ENCODE measurements around the gene PLEKHG1. TPM values are rescaled to one million over a fixed set of nuclear protein-coding genes. Genes with fewer than 3 reads are reported as not detected.

PLEKHG1 gene
- total and polyA plus RNA-seq, 3 donors from 2014 or later: 16.1 to 130 (median 104) TPM

GRCh38 chr6:150600301-150601017 lies 774 bp downstream of the PLEKHG1 start:
- H3K36me3 ChIP-seq (ENCODE audit: low read depth, missing control alignments): no peaks in the 10 kb centered on the region

GRCh38 chr6:150601439-150601838 lies 1.8 kb downstream of the PLEKHG1 start:
- WGBS, 2 donors: 54 to 59% methylated on average over 4 of the region's 4 CpGs
- Histone ChIP-seq H3K9me3 (no peaks in the 10 kb centered on the region), H3K27ac (no peak overlapping the region), H3K36me3 (ENCODE audit: low read depth, missing control alignments) (no peaks in the 10 kb centered on the region), H3K27me3 (no peaks in the 10 kb centered on the region), H3K4me3 (peak overlapping the region in 1 of 2 donors; percentile 81), H3K4me1 (no peaks in the 10 kb centered on the region)
- DNase-seq: no peak
- TF ChIP-seq POLR2A (IDR thresholded peaks at IDR 0.05): no peak
- TF ChIP-seq CTCF (IDR thresholded peaks at IDR 0.05): no peak
- intact Hi-C loops (cut with DNase I; ENCODE audit: low total_unique reads): no loop called here

More at GRCh38 chr6:150600301-150601017, 774 bp downstream of the PLEKHG1 start:
- no peaks in the 10 kb centered on the region for H3K27me3 ChIP-seq
- H3K9me3 ChIP-seq: no peaks in the 10 kb centered on the region
- H3K4me1 ChIP-seq: no peaks in the 10 kb centered on the region
- peak overlapping the region; percentile 69 to 81 for H3K4me3 ChIP-seq
- peak overlapping the region; percentile 81 to 82 for H3K27ac ChIP-seq
- peak in 2 of 3 experiments; percentile 32 to 62 for TF ChIP-seq CTCF (IDR thresholded peaks at IDR 0.05)
- TF ChIP-seq POLR2A (IDR thresholded peaks at IDR 0.05): no peak
- intact Hi-C loops (cut with DNase I; ENCODE audit: low total_unique reads): no loop called here
- WGBS, 2 donors: 0 to 1% methylated on average over 34 to 44 of the region's 69 CpGs
- DNase-seq: peak; percentile 82

GRCh38 chr6:150603176-150603575 lies 3.5 kb downstream of the PLEKHG1 start:
- WGBS, 2 donors: 73 to 75% methylated on average over 4 of the region's 4 CpGs
- H3K9me3 ChIP-seq: no peaks in the 10 kb centered on the region
- H3K27me3 ChIP-seq: no peaks in the 10 kb centered on the region
- intact Hi-C loops (cut with DNase I; ENCODE audit: low total_unique reads): no loop called here
- TF ChIP-seq POLR2A (IDR thresholded peaks at IDR 0.05) (no peak), CTCF (IDR thresholded peaks at IDR 0.05) (no peak)
- H3K4me3 ChIP-seq: no peak overlapping the region
- H3K4me1 ChIP-seq: no peaks in the 10 kb centered on the region
- no peak for DNase-seq
- H3K27ac ChIP-seq: no peak overlapping the region
- H3K36me3 ChIP-seq (ENCODE audit: low read depth, missing control alignments): no peaks in the 10 kb centered on the region

- Histone ChIP-seq H3K27me3 (no peaks in the 10 kb centered on the region), H3K4me3 (no peak overlapping the region), H3K9me3 (no peaks in the 10 kb centered on the region), H3K4me1 (no peaks in the 10 kb centered on the region), H3K36me3 (ENCODE audit: low read depth, missing control alignments) (no peaks in the 10 kb centered on the region), H3K27ac (no peak overlapping the region)
- DNase-seq: no peak
- no peak for TF ChIP-seq POLR2A (IDR thresholded peaks at IDR 0.05)
- TF ChIP-seq CTCF (IDR thresholded peaks at IDR 0.05): no peak
- 87 to 88% methylated on average over 6 of the region's 6 CpGs for WGBS, 2 donors
- intact Hi-C loops (cut with DNase I; ENCODE audit: low total_unique reads): no loop called here
Measured at GRCh38 chr6:150604467-150604866, 4.8 kb downstream of the PLEKHG1 start.

- intact Hi-C loops (cut with DNase I; ENCODE audit: low total_unique reads): no loop called here
- no peak for TF ChIP-seq CTCF (IDR thresholded peaks at IDR 0.05)
- Histone ChIP-seq H3K36me3 (ENCODE audit: low read depth, missing control alignments) (no peaks in the 10 kb centered on the region), H3K9me3 (no peaks in the 10 kb centered on the region), H3K4me1 (no peaks in the 10 kb centered on the region), H3K27ac (no peak overlapping the region), H3K27me3 (no peaks in the 10 kb centered on the region), H3K4me3 (no peak overlapping the region)
- WGBS, 2 donors: 90 to 91% methylated on average over 3 of the region's 3 CpGs
- DNase-seq: no peak
Measured at GRCh38 chr6:150605333-150605732, 5.6 kb downstream of the PLEKHG1 start.

All from testis (tissue), 3 donors.